Endometrium (tissue), 2 donors: ENCODE results near the gene PRSS3.
A peak's percentile ranks its signal among the peaks of the same experiment; 100 is the strongest.
"Not testable (repeated sequence)": the region's sequence is repeated elsewhere in the genome, so short reads cannot be mapped to it uniquely, and the experiment has no call there.

Source experiments
- FAIRE-seq: peaks from 2 replicates; lab custom pipeline; 2012; peaks lifted over from hg19 to GRCh38; lab: Jason Lieb, UNC
- donor health status: control.
- donor health status: control.

Gene PRSS3

DNA sequence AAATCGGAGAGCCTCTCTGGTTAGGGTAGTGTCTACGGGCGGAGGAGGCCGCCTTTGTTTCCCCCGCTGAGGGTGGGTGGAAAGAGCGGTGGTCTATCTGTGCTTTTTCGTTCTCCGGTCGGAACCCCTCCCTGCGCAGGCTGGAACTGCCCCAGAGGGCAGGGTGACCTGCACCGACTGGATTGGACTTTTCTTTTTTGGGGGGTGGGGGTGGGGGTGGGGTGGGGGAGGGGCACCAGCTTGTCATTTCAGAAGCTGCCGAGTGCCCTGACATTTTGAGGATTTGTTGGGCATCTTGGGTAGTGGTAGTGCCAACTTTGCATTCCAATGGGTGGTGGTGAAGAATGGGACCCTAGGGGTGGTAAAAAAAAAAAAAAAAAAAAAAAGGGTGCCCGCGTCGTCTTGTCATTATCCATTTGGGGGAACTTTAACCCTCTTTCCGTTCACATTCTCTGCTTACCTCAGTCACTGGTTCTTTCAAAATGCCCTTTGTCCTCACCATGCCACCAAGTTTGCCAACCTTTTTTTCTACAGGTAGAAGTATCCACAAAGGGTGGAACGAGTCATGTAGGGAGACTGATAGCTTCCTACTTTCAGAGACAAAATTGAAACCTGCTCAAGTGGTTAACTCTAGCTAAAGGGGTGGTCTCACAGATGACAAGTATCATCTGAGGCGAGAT is 22.9 kb downstream of the PRSS3 start:
- no peak for FAIRE-seq

DNA sequence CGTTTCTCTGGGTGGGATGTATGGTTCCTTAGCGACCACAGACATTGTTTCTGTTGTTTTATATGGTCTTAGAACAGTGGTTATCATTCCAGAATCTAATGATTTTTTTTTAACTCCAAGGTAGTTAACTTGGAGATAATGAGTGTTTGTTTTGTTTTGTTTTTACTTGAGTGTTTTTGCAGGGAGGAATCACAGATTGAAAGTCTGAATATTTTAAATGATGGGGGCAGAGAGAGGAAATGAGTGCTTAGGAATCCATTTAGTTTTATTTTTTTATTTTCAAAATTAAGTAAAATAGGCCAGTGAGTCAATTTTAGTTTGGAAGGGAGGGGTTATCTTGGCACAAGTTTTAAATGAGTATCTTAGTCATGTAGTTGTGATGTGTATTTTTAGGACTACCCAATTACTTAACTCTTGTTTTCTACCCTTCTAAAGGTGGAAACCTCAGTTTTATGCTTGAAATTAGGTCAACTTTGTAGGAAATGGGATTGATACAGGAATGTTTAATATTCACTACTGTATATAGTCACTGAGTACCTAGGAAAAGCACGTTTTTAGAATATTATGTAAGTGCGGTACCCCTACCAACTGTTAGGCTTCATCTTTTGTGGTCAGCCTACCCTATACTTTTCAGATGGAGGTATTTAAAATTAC is 23.6 kb downstream of the PRSS3 start:
- FAIRE-seq, result peak; percentile 62

DNA sequence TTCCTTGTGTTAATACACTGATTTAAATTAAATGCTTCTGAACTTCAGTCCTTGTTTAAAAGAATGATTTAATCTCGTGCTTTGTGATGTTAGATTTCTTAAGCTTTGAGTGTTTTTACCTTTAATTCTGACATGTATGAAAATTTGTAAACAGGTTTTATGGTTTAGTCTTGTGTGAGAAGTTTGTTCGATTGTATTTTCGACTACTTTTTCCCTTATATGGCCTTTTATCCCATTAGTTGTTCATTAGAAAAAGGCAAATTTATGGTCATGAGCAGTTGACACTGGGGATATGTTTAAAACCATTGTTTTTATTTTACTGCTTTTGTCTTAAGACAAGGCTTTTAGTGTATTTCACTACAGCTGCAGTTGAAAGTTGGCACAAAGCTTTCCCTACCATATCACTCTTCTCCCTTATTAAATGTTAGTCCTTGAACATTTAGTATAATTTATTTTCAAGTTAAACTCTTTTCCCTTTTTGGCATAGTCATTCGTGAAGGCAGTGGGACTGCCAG is 24.9 kb downstream of the PRSS3 start:
- FAIRE-seq, result no peak

DNA sequence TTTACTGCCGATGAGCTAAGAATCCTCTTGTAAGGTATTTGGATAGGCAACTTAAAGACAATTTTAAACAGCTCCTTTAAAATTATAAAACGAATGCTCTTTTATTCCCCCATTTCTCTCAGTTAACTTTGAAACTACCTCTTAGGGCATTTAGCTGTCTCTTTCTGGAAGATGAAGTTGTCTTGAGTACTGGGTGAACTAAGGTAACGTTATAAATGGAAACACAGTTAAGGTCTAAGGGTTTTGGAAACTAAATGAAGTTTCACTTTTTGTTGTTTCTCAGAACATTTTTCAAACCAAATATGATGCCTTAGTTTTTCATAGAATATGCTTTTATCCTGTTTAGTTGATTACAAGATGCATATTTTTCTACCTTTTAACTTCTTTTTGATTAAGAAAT is 28.4 kb downstream of the PRSS3 start:
- FAIRE-seq, result no peak

DNA sequence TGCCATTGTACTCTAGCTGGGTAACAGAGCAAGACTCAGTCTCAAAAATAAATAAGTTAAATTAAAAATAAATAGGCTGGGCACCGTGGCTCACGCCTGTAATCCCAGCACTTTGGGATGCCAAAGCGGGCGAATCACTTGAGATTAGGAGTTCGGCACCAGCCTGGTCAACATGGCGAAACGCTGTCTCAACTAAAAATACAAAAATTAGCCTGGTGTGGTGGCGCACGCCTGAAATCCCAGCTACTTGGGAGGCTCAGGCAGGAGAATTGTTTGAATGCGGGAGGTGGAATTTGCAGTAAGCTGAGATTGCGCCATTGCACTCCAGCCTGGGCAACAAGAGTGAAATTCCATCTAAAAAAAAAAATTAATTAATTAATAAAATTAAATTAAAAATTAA is 31.9 kb downstream of the PRSS3 start:
- not testable (repeated sequence) for FAIRE-seq

DNA sequence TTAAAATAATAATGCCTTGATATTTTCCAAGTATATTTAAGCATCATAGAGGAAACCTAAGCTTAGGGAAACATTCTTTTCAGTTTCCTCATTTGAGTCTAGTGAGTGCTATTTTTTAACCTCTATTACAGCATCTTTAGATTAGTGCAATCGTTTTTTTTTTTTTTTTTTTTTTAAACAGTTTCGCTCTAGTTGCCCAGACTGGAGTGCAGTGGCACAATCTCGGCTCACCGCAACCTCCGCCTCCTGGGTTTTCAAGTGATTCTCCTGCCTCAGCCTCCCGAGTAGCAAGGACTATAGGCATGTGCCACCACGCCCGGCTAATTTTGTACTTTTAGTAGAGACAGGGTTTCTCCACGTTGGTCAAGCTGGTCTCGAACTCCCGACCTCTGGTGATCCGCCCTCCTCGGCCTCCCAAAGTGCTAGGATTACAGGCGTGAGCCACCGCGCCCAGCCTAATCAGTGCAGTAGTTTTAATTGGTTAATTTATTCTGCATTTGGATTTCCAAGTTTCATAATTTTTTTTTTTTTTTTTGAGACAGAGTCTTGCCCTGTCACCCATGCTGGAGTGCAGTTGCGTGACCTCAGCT is 34.4 kb downstream of the PRSS3 start:
- FAIRE-seq, result not testable (repeated sequence)

DNA sequence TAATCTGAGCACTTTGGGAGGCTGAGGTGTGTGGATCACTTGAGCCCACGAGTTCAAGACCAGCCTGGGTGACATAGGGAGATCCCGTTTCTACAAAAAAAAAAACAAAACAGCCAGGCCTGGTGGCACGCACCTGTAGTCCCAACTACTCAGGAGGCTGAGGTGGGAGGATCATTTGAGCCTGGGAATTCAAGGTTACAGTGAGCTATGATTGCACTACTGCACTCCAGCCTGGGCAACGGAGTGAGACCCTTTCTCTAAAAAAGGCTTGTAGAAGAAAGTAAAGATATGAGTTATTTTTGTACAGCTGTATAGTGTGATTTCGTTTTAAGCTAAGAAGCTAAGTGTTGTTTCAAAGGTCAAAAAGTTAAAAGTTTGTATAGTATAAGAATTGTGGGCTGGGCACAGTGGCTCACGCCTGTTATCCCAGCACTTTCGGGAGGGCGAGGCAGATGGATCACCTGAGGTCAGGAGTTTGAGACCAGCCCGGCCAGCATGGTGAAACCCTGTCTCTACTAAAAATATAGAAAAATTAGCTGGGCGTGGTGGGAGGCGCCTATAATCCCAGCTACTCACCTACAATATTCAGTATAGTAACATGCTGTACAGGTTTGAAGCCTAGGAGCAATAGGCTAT is 40.4 kb downstream of the PRSS3 start:
- FAIRE-seq, result no peak

DNA sequence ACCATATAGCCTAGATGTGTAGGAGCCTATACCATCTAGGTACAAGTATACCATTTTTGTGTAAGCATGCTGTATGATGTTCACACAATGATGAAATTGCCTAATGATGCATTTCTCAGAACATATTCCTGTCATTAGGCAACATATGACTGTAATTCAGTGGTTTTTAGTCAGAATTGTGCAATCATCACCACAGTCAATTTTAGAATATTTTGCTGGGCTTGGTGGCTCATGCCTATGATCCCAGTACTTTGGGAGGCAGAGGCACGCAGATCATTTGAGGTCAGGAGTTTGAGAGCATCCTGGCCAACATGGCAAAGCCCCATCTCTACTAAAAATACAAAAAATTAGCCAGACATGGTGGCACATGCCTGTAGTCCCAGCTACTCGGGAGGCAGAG is 40.9 kb downstream of the PRSS3 start:
- not testable (repeated sequence) for FAIRE-seq

DNA sequence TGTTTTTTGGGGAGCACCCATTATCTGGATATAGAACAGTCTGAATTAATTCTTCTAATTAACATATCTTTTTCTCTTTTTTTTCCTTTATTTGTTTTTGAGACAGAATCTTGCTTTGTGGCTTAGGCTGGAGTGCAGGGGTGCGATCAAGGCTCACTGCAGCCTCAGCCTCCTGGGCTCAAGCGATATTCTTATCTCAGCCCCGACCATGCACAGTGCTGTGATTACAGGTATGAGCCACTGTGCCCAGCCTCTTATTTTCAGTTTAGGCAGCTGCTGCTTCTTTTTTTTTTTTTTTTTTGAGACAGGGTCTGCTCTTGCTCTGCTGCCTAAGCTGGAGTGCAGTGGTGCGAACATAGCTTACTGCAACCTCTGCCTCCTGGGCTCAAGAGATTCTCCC is 41.8 kb downstream of the PRSS3 start:
- FAIRE-seq, result no peak

DNA sequence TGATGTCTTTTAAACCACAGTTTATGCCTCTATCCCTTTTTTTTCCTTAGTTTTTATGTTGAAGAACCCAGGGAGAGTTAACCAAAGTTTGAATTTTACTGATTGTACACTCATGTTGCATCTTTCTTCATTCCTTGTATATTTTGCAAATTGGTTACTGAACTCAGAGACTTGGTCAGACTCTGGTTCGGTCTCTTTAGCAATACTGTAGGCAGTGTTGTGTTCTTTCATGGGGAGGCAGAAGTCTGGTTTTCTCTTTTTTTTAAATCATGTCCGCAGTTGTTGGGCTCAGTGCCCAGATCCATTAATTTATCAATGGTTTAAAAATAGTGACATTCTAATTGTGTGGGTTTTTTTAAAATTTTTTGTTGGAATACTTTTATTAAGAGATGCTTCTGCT is 45.0 kb downstream of the PRSS3 start:
- FAIRE-seq, result no peak

DNA sequence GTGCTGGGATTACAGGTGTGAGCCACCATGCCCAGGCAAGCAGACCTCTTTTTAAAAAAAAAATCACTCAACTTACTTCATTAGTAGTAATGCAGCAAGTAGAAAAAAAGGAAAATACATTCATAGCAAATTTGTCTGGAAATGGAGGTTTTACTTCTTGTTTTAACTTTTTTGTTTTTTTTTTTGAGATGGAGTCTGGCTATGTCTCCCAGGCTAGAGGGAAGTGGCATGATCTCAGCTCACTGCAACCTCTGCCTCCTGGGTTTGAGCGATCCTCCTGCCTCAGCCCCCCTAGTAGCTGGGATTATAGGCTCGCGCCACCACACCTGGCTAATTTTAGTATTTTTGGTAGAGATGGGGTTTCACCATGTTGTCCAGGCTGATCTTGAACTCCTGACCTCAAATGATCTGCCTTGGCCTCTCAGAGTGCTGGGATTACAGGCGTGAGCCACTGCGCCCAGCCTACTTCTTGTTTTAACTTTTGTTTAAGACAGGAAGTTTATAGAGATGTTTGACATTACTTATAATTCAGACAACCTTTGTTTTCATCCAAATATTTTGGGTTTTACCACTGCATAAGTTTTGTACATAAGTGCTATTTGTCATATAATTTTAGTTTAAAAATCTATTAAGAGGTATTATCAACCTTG is 48.1 kb downstream of the PRSS3 start:
- FAIRE-seq, result no peak

DNA sequence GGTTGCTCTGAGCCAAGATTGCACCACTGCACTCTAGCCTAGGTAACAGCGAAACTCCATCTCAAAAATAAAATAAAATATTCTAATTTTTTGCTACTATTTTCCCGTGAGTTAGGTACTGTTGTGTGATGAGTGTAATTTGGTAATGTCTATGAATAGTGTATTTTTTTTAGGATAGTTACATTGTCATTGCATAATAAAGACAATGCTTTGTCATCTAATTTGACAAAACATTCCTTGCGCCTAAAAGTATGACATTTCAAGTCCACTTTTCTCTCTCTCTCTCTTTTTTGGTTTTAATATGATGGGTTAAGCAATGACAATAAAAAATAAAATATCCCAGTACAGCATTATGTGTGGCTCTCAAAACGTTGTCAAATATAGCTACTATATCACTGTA is 50.9 kb downstream of the PRSS3 start:
- no peak for FAIRE-seq

DNA sequence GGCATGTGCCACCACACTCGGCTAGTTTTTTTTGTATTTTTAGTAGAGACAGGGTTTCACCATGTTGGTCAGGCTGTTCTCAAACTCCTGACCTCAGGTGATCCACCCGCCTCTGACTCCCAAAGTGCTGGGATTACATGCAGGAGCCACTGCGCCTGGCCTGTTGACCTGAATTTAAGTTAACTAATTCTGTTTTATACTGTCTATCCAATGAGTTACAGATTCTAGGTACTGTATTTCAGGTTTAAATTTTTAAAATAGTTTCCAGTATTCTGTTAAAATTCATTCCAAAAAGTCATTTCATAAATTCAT is 52.5 kb downstream of the PRSS3 start:
- not testable (repeated sequence) for FAIRE-seq
